HL-60/S4 treated with phorbol 12-myristate 13-acetate at 8.2 ng/mL for 4 days and 3 days (cell line): ENCODE data around the gene MMP1.

Experiments
- in situ Hi-C: fragments of 300-500 bp; cut with MboI; formaldehyde crosslinking; loops from 2 replicates; pipeline ENCODE4 v1.15.0; 2022; ENCODE audit warnings: low sequenced_read_pairs

The MMP1 gene

GRCh38 chr11:102807921-102808320, 10.0 kb upstream of the MMP1 start:
- in situ Hi-C loops = no loop called here

- in situ Hi-C loops = no loop called here
Measured at GRCh38 chr11:102806296-102806695, 8.3 kb upstream of the MMP1 start.

DNA sequence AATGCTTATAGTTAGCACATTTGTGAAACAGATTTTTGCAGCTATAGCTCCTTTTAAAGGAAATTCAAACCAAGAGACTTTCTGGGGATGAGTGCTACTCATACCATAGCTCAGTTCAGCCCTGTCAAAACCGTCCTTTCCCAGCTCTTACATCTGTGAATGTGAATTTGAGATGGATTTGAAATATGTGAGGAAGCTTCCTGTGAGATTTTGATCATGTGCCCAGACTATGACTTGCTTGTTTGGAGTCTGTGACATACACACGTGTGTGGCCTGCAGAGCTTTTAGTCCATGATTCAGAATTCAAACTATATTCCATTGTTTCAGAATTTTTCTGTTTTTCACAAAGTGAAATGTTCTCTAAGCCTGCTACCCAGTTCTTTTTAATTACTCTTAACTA, 4.4 kb upstream of the MMP1 start:
- in situ Hi-C loops = no loop called here

DNA sequence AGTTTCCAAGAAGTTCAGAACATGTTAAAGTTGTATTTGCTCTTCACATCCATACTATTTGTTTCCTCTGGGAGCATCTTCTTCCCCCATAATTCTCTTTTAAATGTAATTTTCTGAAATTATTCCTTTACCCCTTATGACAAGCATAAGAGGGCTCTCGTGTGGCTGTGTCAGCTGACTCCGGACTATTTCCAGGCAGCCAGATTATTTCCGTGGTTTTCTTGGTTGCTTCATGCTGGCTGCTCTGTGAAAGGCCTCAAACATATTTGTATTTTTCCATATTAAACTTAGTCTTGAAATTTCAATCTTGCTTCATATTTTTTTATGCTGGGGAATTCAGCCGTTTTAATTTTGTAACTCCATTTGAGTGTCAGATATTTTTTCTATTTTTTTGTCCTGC, 2.8 kb upstream of the MMP1 start:
- in situ Hi-C loops = no loop called here

- in situ Hi-C loops = no loop called here
Measured at GRCh38 chr11:102799681-102800340, 1.9 kb upstream of the MMP1 start.

- in situ Hi-C loops = no loop called here
Measured at GRCh38 chr11:102794382-102794781, 3.6 kb downstream of the MMP1 start.

- in situ Hi-C loops = no loop called here
Measured at GRCh38 chr11:102793677-102794290, 4.2 kb downstream of the MMP1 start.

DNA sequence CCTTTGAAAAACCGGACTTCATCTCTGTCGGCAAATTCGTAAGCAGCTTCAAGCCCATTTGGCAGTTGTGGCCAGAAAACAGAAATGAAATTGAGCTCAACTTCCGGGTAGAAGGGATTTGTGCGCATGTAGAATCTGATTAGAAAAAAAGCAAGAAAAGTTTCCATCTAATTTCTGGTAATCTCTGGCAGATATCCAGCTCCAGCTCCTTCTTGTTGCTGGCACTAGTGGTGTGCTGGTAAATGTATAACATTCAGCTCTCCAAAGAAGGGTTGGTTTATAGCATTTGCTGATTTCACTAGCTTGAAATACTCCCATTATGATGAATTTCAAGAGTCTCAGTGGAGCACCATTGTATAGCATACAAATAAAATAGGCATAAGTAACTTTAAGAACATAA, 5.4 kb downstream of the MMP1 start:
- in situ Hi-C loops = no loop called here

- in situ Hi-C loops = no loop called here
Measured at GRCh38 chr11:102791271-102792036, 6.5 kb downstream of the MMP1 start.

- in situ Hi-C loops = no loop called here
Measured at GRCh38 chr11:102788334-102788995, 9.5 kb downstream of the MMP1 start.

GRCh38 chr11:102784380-102784779, 13.6 kb downstream of the MMP1 start:
- in situ Hi-C loops = no loop called here

GRCh38 chr11:102783720-102784119, 14.2 kb downstream of the MMP1 start:
- in situ Hi-C loops = no loop called here

GRCh38 chr11:102783016-102783415, 14.9 kb downstream of the MMP1 start:
- in situ Hi-C loops = no loop called here

- in situ Hi-C loops = no loop called here
Measured at GRCh38 chr11:102781676-102782075, 16.3 kb downstream of the MMP1 start.

GRCh38 chr11:102780491-102780918, 17.5 kb downstream of the MMP1 start, which contains the start of gene MMP10:
Gene MMP10 (minus strand): TSS chr11:102780628. CDS start chr11:102780591, 37 bp downstream.
- in situ Hi-C loops = no loop called here

DNA sequence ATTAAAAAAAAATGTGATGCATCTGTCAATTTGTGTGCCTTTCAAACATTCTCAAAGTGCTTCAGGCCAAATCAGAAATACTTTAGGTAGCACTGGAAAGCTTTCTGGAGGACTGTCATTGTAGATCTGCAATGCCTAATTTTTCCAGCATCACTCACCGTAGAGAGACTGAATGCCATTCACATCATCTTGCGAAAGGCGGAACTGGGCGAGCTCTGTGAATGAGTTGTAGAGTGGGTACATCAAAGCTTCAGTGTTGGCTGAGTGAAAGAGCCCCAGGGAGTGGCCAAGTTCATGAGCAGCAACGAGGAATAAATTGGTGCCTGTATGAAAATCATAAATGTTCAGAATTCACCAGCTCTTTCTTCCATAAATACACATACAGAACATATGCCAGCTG, 21.5 kb downstream of the MMP1 start:
- in situ Hi-C loops = no loop called here

DNA sequence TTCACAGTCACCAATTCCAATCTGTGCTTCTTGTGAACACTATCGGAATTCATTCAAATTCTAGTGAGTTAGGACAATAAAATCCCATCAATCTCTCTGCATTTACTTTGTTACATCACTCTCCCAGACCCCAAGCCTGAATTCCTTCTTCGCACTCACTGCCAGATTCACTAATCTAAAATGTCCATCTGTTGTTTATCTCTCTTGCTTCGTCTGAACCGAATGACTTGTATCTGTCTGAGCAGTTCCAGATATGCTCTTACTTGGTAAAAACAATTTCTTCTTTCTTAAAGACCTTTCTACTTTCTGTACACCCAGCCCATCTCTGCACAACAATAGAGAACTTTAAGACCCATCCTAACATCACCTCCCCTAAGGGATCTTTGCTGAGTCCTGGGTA, 24.6 kb downstream of the MMP1 start:
- in situ Hi-C loops = no loop called here

DNA sequence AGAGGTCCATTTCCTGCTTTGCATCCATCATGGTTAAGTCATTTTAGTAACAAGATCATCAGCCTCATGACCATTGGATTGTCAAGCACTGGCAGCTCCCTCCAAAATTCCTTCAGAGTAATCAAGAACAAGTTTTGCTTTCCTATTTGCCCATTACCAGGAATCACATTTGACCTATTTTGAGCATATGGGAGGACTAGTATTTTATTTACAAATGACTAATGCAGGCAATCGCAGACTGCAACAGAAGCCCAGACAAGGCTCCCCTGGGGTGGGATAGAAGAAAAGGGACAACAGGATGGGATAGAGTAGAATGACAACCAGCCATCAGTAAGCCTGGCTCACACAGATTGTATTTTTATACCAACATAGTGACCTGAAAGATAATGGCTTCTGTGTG, 26.6 kb downstream of the MMP1 start:
- in situ Hi-C loops = no loop called here

DNA sequence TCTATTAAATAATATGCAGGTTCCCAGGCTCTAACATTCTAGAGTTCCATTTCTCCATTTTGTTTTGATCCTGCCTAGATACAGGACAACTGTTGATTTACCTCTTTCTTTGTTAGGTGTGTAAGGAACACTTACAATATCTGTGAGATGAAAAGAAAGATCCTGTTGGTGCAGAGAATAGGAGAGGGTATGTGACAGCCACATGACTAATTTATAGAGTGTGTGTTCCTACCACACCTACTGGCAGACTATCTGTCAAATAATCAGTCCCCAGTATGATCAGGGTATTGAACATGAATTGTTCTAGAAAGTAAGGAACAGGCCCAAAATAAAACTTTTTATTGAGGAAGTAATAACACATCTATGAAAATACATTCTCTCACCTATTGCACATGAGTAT, 27.8 kb downstream of the MMP1 start:
- in situ Hi-C loops = no loop called here

DNA sequence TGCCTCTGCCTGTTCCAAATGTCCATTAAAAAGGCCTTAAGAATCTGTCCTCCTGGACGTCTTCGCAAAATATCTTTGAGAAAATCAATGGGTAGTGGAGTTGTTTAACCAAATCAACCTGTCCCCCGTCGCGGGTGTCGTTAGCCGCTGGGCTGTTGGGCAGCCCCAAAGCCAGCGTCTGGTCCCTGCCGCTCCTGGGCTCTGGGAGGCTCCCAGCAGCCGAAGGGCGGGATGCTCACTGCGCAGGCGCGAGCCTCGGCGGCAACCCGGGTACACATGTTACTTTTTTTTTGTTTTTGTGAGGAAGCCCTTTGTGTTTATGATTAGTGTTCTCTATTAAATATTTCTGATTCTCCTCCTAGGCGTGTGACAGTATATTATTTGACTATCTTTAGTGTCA, 30.2 kb downstream of the MMP1 start:
- in situ Hi-C loops = no loop called here

DNA sequence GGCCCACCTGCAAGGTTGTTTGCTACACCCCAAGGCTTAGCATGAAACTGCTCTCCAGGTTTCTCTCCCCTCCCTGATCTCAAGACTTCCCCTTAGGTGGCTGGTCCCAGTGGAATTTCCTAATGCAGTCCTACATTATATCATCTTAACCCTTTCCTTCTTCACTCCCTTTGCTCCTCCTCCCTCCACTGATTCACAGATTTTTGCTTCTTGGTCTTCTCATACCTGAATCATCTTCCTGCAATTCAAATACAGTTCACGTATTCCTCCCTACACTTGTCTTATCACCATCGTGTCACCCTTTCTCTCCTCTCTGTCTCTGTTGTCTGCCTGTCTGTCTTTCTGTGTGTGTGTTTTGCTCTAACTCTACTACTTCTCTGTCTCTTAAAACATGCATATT, 34.5 kb downstream of the MMP1 start:
- in situ Hi-C loops = no loop called here

- in situ Hi-C loops = no loop called here
Measured at GRCh38 chr11:102762361-102762767, 35.6 kb downstream of the MMP1 start.
